GM04503 (cell line): ENCODE data around the gene JHY.

ENCODE experiments used
- DNase-seq: peaks from one replicate; pipeline ENCODE4 v3.0.0-alpha.2; 2012; ENCODE audit warnings: low read depth

Gene JHY

DNA sequence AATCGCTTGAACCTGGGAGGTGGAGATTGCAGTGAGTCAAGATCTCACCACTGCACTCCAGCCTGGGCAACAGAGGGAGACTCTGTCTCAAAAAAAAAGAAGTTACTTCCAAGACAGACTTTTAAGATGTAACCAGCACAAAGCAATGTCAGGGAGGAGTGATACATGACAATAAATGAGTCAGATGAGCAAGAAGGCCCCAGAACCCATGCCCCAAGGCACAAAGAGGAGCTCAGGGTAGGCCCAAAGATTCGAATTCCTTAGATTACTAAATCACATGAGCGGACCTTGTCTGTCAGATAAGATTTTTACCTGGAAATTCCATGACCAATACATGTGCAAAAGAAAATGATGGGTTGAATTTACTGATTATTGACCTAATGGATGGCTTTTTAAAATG, 10.5 kb upstream of the JHY start:
- DNase-seq: no peak

DNA sequence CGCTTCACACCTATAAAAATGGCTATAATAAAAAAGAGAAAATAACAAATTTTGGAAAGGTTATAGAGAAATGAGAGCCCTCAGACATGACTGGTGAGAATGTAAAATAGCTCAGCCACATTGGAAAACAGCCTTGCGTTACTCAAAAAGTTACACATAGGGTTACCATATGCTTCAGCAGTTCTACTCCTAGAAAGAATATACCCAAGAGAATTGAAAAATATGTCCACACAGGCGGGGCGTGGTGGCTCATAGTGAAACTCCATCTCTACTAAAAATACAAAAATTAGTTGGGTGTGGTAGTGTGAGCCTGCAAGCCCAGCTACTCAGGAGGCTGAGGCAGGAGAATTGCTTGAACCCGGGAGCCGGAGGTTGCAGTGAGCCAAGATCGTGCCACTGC, 7.6 kb upstream of the JHY start:
- DNase-seq: no peak

DNA sequence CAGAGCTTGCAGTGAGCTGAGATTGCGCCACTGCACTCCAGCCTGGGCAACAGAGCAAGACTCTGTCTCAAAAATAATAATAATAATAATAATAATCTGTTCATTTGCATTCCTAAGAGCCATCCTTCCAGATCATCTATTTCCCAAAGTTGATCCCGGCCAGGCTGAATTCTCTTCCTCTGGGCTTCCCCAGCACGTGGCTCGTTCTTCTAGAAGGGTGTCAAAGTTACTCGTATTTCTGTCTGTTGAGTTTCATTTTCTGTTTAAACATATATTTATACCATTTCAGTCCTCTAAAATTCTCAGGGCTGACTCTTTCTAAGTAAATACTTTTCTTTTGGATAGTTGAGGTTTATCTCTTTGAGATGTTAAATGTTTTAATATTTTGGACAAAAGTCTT, 4.8 kb upstream of the JHY start:
- DNase-seq: no peak

- no peak for DNase-seq
Observed at GRCh38 chr11:122879785-122880184, 2.8 kb upstream of the JHY start.

DNA sequence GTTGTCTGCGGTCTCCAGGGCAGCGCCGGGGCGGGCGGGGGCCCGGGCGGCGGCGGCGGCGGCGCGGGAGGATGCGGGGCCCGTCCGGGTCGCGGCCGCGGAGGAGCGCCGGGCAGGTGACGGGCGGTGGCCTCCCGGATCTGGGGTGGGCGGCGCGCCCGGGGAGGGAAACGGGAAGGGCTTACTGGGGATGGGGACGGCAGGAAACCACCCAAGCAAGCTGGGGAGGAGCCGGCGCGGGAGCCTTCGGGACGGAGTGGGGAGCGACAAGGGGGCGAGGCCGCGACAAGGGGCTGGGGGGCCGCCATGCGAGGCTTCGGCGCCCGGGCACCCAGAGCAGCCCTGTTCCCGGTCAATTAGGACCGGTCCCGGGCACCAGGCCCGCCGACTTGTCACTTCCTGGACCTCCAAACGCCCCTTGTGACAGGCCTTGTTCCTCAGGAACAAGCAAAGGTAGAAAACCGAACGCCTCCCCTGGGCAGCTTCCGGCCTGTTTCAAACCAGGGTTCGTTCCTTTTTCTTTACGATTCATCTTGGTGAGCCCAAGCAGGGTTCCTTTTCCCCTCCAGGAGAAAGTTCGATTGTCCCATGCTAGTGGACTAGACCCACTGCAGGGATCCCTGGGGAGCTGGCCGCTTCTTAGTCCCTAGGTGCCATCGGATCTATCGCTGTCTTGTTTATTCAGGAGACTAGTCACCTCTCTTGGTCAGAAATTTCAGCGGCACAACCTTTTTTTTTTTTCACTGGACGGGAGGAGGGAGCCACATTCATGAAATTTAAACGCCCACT, 492 bp downstream of the JHY start:
- peak; percentile 15 for DNase-seq

- DNase-seq: peak; percentile 77
Observed at GRCh38 chr11:122883646-122883979, 1.1 kb downstream of the JHY start.

DNA sequence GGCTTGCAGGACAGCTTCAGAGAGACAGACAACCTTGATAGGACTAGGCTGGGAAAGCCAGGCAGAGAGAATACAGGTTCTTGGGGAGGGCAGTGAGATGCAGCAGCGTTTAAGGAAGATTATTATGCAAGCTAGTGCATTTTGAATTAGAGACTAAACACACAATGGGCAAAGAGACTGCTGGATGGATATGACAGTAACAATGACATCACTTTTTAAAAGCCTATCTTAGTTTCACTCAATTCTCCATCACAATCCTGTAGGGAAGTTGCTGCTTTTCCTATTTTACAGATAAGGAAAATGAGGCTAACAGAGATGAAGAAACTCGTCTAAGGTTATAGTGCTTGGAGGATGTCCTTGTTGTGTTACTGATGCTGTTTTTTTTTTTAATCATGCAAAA, 5.6 kb downstream of the JHY start:
- DNase-seq: no peak

DNA sequence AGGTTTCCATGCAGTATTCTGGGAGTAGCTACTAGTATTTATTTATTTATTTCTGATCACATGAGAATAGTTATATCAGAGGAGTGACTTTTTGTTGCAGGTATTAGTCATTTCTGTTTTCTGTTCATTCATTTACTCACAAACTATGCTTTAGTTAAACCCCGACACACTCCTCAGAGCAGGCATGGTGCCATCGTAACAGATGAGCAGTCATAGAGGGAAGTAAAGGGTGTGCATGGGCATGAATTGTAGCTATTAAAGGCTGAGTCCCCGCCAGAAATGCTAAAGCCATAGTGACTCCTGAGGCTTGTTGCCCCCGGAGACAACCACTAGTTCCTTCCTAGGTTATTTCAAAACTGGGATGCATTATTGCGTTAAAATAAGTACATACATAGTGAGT, 10.6 kb downstream of the JHY start:
- DNase-seq: no peak

- DNase-seq: no peak
Observed at GRCh38 chr11:122895563-122895962, 13.0 kb downstream of the JHY start.

DNA sequence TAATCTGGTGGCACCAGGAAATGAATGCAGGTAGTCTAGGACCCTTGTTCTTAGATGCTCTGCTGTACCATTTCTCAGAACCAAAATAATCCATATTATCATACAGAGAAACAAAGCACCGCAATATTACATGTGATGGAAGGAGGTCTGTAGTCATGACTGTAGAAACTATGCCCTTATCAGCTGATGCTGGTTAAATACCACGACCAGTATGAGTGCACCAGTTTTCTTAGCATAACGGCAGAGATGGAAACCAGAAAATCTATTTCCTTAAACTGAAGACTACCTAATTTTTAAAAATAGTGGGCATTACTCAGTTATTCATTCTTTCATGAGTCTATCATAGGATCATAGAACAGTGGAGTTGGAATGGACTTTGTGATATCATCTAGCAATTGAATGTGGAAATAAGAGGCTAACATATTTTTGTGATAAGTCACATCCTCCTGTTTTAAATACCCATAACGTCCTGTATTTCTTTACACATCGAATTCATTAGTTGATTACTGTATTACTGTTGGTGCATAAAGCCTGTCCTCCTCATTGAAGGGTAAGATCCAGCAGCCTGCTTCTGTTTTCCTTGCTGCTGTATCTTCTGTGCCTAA, 15.1 kb downstream of the JHY start:
- DNase-seq: peak; percentile 39

DNA sequence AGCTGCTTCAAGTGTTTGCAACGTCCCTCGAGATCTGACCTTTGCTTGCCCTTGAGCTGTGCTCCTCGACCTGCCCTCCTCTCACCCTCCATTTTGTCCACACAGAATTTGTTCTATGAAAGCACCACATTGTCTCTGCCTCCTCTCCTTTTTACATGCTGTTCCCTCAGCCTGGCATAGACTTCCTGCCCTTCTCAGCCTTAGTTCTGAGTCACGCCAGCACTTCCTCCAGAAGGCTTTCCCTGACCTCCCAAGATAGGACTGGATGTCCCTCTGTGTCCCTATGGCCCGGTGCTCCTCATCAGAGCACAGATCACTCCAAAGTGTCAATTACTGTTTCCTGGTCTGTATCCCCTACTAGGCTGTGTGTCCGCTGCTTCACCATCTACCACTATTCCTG, 16.2 kb downstream of the JHY start:
- DNase-seq: no peak

DNA sequence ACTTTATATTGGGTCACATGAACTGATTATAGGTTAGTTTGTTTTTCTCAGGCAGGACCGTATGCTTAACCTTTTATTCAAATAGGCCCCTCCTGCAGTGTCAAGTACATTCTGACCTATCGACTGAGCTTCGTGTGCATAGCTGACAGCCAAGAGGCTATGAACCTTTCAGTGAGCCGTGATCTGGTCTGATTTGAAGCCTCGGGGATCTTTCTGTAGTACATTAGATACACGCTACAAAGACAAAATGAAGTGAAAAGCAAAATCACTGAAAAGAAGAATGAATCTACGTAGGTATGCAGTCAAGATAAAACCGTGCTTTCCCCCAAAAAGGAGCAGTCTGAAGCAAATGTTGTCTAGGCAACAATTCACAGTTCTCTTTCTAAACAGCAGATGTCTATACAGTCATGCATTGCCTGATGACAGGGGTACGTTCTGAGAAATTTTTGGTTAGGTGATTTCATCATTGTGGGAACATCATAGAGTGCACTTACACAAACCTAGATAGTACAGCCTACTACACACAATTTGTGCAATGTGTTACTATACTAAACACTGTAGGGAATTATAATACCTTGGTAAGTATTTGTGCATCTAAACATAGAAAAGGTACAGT, 18.1 kb downstream of the JHY start:
- DNase-seq: no peak

DNA sequence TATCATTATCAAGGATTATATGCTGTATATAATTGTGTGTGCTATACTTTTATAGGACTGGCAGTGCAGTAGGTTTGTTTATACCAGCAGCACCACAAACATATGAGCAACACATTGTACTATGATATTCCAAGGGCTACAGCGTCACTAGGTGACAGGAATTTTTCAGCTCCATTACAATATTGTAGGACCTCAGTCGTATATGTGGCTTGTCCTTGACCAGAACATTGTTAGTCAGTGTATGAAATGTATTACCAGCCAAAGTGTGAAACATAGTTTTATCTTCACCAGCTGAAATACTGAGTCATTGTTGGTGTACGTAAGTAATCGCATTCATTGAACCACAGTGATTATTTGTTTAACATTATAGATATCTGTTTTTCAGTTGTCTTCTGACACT, 20.4 kb downstream of the JHY start:
- no peak for DNase-seq

DNA sequence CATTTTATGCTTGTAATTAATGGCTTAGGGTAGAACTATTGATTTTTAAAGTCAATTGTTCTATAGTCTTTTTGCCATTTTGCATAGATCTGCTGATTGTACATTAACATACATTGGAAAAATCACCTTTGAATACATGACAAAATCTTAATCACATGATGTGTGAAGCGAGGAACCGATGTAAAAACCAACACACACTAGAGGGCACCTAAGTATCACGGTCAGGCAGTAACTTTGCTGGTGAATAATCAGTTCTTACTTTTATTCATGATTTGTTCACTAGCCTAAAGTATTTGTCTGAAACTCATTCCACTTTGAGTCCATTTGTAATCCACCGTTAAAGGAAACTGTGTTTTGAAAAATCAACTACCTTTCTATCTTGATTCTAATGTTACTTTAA, 28.2 kb downstream of the JHY start:
- DNase-seq: no peak

GRCh38 chr11:122917311-122917710, 34.8 kb downstream of the JHY start:
- no peak for DNase-seq

GRCh38 chr11:122918734-122919133, 36.2 kb downstream of the JHY start:
- DNase-seq: no peak

DNA sequence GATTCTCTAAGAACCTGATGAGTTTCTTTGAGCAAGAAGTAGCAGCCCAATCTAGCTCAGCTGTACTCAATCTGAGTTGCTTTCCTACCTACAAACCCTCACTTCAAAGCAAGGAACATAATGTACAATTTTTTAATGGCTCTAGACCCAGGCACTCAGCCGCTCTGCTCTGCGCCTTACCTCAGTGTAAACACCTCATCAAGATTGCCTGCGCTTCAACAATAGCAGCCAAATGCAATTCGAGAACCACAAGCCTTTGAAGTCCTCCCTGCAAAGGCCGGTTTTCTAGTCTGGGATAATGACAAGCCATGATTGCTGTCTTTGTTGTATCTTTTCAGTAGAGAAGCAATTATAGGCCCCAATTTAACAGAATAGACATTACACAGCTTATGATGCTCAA, 38.0 kb downstream of the JHY start:
- DNase-seq: no peak

DNA sequence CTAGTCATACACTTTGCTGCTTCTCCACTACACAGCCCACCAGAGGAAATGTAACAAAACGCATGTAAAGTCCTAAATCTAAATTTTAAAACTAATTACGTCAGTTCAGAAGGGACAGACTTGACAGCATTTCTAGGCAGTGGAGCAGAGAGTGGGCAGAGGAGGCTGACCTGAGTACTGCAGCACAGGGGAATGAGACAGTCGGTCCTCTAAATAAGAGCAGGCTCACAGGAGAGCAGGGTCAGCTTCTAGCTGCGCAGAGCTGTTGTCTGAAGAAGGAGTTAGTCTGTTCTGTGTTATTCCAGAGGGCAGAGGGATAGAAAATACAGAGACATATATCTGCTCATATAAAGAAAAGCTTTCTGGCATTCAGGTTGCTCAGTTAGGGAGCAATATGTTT, 40.3 kb downstream of the JHY start:
- no peak for DNase-seq

DNA sequence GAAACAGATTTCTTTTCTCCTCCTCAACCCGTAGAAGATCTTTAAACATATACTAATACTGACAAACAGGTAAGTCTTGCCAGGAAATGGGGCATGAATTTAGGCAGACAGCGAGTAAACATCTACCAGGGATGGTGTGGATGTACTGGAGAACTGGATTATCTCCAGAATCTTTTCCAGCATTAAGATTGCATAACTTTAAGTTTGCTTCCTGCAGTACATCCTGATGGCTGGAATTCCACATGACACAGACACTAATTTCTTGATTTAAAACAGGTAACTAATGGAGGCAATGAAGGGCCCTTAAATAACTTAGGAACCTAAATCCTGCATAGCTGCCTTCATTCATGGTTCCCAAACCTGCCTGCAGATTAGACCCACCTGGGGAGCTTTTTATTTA, 40.7 kb downstream of the JHY start:
- no peak for DNase-seq

DNA sequence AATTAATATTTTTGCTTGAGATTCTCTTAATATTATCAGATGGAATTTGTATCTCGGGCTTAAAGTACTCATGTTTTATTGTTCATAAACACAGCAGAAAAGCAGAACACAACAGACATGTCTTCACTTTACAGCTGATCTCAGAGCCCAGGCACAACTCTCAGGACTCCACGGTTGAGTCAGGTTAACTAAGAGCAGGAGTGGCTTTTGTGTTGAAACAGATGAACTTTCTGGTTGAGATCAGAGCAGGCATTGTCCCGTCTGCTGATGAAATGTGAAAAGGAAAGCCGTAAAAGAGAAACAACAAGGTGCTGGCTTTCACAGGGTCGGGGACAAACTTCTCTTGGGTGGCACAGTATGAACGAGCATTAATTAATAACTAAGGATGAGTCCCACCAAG, 49.0 kb downstream of the JHY start:
- no peak for DNase-seq

DNA sequence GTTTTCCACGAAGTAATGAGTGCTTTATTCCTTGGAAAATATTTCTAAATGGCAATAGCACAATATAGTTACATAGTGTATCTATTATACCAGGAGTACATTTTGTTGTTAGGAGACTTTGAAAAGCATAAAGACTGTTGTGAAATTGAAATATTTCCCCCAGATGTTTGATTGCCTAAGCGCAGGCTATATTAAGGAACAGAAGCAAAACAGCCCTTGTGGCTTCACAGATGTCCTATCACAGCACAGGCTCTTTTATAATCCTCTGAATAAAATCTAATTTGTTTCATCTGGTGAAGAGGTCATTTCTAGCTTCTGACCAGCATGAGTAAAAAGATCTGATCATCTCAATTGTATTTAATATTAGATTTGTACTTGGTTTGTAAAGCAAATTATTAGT, 50.9 kb downstream of the JHY start:
- DNase-seq: peak; percentile 44

DNA sequence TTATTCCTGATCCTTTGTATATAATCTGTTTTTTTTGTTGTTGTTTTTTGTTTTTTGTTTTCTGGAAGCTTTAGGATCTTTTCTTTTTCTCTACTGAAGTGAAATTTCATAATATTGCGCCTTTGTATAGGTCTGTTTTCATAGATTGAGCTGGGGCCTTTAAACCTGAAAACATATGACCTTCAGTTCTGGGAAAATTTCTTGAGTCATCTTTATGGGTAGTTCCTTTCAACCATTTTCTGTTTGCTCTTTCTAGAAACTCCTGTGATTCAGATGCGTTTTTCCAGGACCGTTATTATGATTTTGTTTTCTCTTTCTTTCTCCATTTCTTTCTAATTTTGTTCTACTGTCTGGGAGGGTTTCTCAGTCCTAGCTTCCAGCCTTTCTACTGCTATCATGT, 55.4 kb downstream of the JHY start:
- no peak for DNase-seq

DNA sequence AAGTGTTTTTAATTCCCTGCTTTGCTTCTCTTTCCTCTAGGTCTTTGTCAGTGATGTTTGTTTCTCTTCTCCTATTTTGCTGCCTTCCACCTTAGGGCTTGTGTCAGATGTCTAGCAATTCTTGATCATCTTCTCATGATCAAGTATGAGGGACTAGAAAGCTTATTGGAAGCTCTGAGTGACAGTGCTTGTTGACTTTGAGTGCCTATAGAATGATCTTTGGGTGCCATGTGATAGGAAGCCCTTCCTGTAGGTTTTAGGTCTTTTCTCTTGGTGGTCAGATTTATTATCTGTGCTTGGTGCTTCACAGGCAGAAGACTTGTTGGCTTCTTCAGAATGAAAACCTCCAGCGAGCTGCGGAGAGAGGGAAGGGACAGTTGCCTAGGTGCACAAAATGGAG, 56.0 kb downstream of the JHY start:
- no peak for DNase-seq

GRCh38 chr11:122951211-122951610, 68.7 kb downstream of the JHY start:
- DNase-seq: no peak
